Measurements from ENCODE around the gene OR51A2.
"Not testable (repeated sequence)": the region's sequence is repeated elsewhere in the genome, so short reads cannot be mapped to it uniquely, and the experiment has no call there.

OR51A2 gene, protein sequence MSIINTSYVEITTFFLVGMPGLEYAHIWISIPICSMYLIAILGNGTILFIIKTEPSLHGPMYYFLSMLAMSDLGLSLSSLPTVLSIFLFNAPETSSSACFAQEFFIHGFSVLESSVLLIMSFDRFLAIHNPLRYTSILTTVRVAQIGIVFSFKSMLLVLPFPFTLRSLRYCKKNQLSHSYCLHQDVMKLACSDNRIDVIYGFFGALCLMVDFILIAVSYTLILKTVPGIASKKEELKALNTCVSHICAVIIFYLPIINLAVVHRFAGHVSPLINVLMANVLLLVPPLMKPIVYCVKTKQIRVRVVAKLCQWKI

DNA sequence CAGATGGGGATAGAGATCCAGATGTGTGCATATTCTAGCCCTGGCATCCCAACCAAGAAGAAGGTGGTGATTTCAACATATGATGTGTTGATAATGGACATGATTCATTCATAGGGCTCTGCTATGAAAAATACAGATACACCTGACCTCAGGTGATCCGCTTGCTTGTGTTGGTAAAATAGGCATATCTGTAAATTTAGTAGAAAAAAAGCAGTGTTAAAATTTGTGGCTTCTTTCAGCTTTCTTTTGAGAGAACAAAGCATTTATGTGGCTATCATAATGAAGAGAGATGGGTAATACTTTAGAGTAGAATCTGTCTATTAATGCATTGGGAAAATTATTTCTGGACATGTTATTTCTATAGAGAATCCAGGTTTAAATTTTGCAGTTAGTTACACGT lies at the start of gene OR51A2:
Gene OR51A2, minus strand, starts transcription at position 101 of the 400 bp plus-strand sequence. Its CDS starts 0 bp downstream, at position 101.
- DNase-seq (ENCODE audit: low read depth in 2 of 2, low spot score in 1 of 2) = not testable (repeated sequence)

DNA sequence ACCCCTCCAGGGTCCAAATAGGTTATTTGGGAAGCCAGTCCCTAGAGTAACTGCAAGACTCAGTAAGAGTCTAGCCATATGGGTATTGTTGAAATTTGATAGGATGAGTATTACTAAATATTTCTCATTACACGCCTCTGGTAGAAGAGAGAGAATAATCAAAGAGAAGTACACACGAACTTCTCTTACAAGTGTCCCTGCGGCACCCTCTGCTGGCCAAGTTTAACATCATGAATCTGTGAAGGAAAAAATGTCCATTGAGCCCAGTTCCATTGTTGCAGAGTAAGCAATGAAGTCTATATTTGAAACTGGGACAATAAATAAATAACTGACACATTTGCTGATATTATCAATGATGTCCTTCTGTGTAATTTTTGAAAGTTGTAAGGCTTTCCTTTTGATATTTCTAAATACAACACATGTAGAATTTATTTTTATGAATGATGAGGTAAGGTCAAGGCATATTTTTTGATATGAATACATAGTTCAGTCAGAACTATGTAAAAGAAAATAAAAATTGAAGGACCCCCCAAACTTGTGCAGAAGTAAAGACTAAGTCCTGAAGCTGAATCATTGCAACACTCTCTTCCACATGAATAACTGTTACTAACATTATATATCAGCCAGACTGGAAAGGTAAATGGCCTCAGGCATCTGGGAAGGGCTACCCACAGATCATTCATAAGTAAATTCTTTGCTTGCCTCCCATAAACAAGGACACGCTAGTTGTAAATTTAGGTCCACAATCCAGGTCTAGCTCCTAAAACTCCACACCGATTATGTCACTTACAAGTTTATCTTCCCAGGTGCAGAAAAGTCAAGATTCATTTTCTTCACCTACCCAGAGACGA lies 49.1 kb upstream of the OR51A2 start:
- DNase-seq (ENCODE audit: low read depth in 2 of 2, low spot score in 1 of 2) = no peak

DNA sequence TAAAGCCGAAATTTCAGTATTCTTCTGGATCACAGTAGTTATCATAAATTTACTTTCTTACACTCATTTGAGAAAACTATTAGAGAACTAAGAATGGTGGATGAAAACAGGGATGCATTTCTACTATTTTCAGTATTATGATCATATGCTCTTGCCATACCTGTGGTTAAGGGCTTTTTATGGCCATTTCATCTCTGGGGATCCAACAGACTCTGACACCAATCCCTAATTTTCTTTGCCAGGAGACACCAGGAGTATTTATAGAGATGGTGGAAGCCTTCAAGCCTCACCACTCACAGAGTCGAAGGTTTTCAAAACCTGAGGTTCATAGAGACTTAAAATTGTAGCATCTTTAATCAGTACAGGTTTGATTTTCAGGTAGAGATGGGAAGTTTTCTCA lies 39.0 kb upstream of the OR51A2 start, which contains the start of gene OR51L1:
Gene OR51L1, plus strand, starts transcription at position 301 of the 400 bp plus-strand sequence. CDS start 4,132 bp downstream, outside the sequence.
- DNase-seq (ENCODE audit: low read depth in 2 of 2, low spot score in 1 of 2) = no peak

DNA sequence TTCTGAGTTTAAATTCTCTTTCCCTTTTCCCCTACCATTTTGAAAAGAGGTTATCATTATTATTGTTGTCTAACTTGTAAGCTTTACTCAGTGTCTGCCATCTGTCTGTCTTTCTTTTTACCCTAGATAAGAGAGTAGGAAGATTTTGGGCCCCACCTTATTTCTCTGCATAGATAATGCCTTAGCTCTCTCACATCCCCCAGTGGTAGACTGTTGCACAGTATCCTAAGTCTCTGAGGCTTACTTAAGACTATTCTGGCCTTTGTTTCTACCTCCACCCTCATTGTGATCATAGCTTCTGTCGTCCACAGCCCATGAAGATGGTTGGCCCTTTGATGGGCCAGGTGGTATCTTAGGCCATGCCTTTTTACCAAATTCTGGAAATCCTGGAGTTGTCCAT lies 35.5 kb upstream of the OR51A2 start:
- no peak for DNase-seq (ENCODE audit: low read depth in 2 of 2, low spot score in 1 of 2)

DNA sequence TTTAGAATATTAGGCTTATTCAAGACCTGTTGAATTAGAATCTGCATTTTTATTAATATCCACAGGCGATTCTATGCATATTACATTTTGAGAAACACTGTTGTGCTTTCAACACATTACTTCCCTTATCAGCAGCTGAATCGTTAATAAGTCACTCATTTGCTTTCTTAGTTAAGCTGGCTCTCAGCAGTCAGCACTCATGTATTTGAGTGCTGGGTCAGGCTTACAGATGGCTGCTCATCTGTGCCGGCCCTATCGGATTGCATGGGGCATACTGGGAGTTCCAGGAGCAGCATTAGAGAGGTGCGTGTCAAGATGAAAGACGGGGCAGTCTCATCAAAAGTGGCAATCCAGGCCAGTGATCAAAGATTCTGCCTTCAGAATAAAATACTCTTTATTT lies 28.3 kb upstream of the OR51A2 start:
- DNase-seq (ENCODE audit: low read depth in 2 of 2, low spot score in 1 of 2) = no peak

DNA sequence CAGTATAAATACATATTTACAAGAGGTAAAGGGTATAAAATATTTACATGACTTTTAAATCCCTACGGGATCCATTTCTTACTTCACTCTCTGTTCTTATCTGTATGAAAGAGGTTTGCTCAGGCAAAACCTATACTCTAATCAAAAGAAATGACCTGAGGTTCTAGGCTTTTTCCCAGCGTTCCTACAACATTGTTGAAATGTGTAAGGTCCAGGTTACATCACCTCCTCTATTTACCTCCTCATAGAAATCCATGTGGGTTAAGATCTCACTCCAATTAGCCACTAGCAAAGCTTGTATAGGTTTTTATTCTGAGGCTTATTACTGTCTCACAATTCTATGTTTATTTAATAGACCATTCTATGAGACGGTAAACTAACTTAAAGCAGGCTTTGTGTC lies 27.2 kb upstream of the OR51A2 start:
- DNase-seq (ENCODE audit: low read depth in 2 of 2, low spot score in 1 of 2) = no peak

DNA sequence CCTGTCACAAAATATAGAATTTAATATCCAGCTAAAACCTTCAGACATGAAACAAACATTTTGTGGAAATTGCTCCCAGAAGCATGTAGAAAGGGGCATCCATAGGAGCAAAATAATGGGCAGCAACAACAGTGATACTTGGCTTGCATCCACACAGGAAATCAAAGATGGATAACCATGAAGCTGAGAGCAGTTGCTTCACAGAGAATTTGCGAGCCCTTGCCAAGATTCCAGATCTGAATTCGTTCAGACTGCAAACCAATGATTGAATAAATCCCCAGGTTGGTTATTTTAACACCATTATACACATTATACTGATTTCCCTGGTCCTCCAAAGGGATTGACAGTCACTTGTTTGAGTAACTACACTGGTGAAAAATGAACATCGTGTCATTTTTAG lies 23.5 kb upstream of the OR51A2 start:
- no peak for DNase-seq (ENCODE audit: low read depth in 2 of 2, low spot score in 1 of 2)

DNA sequence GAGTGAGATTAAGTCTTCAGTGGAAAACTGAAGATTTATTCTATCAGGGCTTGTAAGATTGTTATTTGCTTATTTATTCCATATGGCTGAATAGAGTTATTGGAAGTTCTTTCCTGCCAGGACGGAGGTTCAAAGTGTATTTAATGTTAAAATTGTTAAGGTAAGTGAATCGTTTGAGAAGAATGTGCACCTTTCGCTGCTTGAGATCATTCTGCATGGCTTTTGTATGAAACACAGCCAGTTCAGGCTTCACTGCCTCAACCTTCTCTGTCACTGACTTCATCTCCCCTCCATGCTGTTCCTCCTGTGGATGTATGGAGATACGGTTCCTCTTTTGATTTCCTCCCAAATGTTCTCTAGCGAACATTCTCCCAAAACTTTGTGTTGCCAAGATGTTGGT lies 19.9 kb upstream of the OR51A2 start:
- no peak for DNase-seq (ENCODE audit: low read depth in 2 of 2, low spot score in 1 of 2)

DNA sequence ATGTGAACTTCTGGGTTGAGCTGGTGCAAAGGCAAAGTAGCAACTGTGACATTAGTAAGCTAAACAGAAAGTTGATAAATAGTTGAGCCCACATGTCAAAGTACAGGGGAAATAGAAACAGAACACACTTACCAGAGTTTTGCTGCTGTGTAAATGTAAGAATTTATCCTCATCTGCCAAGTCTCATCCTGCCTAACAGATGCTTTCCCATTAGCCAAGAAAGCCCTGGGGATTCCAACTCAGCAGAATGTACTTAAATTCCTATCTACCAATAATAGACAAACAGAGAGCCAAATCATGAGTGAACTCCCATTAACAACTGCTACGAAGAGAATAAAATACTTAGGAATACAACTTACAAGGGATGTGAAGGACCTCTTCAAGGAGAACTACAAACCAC lies 7.3 kb upstream of the OR51A2 start:
- no peak for DNase-seq (ENCODE audit: low read depth in 2 of 2, low spot score in 1 of 2)

DNA sequence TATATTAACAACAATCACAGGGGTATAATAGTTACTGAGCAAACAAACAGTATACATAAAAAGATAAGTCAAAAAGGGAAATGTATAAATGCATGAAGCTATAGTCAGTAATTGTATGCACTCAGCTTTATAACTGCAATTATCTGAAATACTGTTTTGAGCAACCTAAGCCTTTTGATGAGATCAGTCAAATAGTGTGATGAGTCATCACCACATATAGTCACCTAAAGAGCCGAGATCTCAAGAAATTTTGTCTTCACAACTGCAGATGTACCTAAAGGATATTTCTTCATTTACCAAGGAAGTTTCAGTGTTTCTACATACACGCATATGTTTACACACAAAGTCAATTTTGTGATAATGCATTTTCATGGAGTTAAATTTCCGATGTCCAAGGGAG lies 5.4 kb upstream of the OR51A2 start:
- DNase-seq (ENCODE audit: low read depth in 2 of 2, low spot score in 1 of 2) = no peak

DNA sequence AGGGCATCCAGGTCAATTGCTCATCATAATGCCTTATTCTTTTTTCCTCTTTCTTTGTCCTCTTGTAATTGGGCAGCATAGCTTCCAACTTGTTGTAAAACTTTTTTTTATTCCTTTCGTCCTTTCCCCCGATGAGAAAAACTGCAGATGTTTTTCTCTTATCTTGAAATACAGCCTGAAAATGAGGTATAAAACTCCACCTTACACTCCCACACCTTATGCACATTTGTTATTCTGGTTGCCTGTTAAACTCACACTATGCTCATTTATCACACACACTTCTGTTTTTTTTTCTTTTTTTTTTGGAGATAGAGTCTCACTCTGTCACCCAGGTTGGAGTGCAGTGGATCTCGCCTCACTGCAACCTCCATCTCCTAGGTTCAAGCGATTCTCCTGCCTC lies 1.9 kb upstream of the OR51A2 start:
- no peak for DNase-seq (ENCODE audit: low read depth in 2 of 2, low spot score in 1 of 2)

DNA sequence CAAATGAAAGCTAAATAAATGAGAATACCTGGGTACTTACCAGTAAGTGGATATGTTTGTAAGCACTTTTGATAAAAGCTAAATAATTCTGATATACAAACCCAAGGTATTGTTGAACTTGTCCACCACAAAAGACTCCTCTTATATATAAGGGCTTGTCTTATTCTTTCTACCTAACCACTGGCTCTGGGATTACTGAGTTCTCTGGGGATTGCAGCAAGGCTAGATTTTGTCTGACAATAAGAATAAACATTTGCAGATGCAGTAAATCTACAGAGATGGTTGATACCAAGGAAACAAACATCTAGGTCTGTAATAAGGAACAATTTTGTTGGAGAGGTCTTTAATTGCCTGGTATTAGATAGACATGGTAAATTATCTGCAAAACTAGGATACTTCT lies 8.0 kb downstream of the OR51A2 start, which contains the start of gene OR51A4:
Gene OR51A4, minus strand, starts transcription at position 101 of the 400 bp plus-strand sequence. CDS start 505 bp downstream, outside the sequence.
- DNase-seq (ENCODE audit: low read depth in 2 of 2, low spot score in 1 of 2) = no peak

DNA sequence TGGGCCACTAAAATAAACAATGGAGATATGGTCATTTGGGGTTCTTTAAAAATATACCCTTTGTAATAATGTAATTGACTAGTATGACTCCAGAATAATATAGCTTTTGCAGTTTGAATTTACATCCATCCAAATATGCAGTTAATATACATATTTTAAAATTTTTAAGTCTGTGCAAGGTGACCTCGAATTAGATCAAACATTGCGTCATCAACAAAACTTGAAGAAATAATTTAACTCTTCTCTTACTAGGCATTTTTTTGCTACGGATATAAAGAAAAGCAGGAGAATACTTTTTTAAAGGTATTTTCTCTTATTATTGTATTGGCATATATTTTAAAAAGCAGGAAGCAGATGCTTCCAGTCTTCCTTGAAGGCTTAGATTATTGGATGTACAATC lies 18.8 kb downstream of the OR51A2 start:
- DNase-seq (ENCODE audit: low read depth in 2 of 2, low spot score in 1 of 2) = no peak

DNA sequence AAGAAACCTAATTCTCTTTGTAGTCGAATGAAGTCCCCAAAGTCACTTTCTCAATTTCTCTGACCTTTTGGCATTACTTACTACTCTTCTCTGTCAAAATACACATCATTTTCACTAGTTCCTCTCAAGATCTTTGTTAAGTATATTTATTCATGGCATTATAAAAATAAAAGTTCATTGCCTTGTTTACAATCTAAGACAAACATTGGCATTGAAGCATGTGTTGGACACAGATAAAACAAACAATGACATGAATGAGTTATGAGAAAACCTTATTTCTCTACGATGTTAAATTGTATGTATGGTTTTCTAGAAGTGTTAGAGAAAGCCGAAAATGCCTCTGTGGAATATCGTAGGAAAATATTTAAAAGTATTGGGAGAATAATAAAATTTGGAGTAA lies 22.8 kb downstream of the OR51A2 start:
- DNase-seq (ENCODE audit: low read depth in 2 of 2, low spot score in 1 of 2) = no peak

DNA sequence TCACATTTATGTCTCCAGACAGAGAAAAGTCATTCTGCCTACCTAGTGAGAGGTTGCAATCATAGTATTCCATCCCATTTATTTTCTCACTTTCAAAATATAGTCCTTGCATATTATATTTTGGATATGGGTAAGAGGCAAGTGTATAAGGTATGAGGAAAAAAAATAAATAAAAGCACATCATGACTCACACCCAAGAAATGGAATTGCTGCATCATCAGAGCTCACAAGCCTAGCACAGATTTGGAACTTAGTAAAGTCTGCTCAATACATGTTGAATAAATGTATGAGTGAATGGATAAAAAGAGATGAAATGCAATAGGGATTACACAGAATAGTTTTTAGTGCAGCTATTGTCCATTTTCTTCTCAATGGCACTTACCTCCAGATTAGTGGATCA lies 28.9 kb downstream of the OR51A2 start:
- DNase-seq (ENCODE audit: low read depth in 2 of 2, low spot score in 1 of 2) = no peak

DNA sequence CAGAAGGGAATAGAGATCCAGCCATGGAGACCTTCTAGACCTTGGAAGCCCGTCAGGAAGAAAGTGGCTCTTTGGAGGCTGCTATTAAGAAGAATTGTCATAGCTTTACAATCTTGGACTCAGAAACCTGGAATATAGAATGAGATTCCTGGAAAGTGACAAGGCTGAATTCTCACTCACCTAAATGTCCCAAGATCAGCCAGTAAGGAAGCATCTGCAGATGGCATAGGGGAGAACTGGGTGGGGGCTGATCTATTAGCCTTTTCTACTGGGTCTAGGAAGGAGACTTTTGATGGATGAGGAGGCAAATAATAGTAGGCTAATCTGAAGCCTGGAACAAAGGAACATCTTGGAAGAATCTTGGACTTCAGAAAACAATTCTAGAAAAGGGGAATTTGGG lies 31.3 kb downstream of the OR51A2 start, which contains the start of gene OR51G1:
Gene OR51G1, minus strand, starts transcription at position 101 of the 400 bp plus-strand sequence. Its CDS starts 0 bp downstream, at position 101.
- DNase-seq (ENCODE audit: low read depth in 2 of 2, low spot score in 1 of 2) = no peak

DNA sequence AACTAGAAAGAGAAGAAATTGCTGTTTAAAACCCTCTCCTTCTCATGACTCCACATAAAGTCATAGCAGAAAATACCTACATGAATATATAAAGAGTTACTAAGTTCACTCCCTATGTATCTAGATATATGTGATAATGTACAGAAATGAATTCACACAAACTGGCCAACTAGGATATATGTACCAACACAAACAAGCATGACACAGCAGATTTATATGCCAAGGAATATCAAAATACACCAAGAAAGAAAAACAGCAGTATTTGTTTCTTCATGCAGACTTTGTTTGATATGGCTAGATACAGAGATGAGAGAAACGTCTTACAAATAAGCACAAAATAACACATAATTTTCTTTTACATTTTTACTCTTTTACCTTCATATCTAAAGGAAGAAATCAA lies 33.2 kb downstream of the OR51A2 start:
- DNase-seq (ENCODE audit: low read depth in 2 of 2, low spot score in 1 of 2) = no peak

DNA sequence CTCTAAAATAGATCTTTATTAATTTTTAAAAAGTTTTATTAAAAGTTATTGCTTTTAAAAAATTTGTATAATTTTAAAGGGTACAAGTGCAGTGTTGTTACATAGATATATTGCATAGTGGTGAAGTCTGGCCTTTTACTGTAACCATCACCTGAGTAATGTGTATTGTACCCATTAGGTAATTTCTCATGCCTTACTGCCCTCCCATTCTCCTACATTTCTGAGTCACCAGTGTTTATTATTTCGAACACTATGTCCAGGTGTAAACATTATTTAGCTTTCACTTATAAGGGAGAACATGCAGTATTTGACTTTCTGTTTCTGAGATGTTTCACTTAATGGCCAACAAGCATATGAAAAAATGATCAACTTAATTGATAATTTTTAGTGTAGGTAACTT lies 33.7 kb downstream of the OR51A2 start:
- DNase-seq (ENCODE audit: low read depth in 2 of 2, low spot score in 1 of 2) = no peak

DNA sequence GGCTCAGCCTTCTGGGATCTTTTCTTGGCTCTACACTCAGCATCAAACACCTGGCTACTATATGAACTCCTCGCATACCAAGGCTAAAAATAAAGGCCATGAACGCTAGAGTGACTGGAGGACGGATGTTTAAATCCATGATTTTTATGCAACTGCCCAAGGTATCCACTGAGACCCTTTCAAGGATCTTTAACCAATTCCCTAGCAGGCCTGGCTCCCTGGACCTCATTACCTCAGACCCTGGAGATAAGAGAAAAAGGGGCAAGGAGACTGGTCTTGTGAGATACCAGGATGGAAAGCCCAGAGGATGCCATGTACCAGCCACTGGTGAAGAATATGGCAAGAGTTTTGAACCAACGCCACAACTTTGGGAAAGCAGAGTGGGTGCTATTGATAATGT lies 36.3 kb downstream of the OR51A2 start, which contains the start of gene OR51G2:
Gene OR51G2, minus strand, starts transcription at position 101 of the 400 bp plus-strand sequence. CDS start 3,687 bp downstream, outside the sequence.
- DNase-seq (ENCODE audit: low read depth in 2 of 2, low spot score in 1 of 2) = no peak

DNA sequence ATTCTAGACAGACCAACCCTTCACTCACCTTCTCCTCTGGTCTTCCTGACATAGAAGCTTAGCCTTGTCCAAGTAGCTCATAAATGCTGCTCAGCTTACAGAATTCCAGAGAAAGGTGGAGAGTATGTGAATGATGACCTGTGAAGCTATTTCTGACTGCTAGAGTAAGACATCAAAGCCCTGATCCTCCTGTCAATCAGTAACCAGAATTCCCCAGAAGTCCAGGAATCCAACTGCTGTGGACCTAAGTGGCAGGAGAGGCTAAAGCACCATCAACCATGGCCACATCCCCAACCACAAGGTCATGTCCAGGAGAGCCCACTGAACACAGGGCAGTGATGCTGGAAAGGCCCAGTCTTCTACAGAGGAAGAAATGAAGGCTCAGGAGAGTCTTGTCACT lies 38.9 kb downstream of the OR51A2 start:
- no peak for DNase-seq (ENCODE audit: low read depth in 2 of 2, low spot score in 1 of 2)

All from stimulated activated CD8-positive, alpha-beta memory T cell treated with anti-CD3 and anti-CD28 coated beads, Interleukin-4, amount 100 ng/mL, for 4 hours (primary cell).